ENCODE results near the gene DTNBP1. TPM values are rescaled to one million over a fixed set of nuclear protein-coding genes. Genes with fewer than 3 reads are reported as not detected.

DTNBP1 gene
- total and polyA plus RNA-seq, 2 of the 13 experiments (the other 11 are each of a cell fraction or from before 2014, with no cell fraction given) = 6.6 to 19.1 TPM

- H3K27ac ChIP-seq (ENCODE audit: extremely low read length, insufficient read depth, low read length) = no peak overlapping the region
- H3K9me3 ChIP-seq (ENCODE audit: low read length) = no peaks in the 10 kb centered on the region
- H3K4me1 ChIP-seq (ENCODE audit: insufficient read depth, low read length) = peaks cover 5% of the 10 kb centered on the region; the same call in 1 of the 2 replicates
- CTCF ChIA-PET (ENCODE audit: low intra/inter-chr PET ratio, low total read pairs) = no interaction called here
- intact Hi-C loops (cut with micrococcal nuclease; ENCODE audit: unreplicated experiment) = no loop called here
- no peaks in the 10 kb centered on the region for H3K79me2 ChIP-seq (ENCODE audit: insufficient read depth, low read length)
- FAIRE-seq (no peak), DNase-seq (ENCODE audit: low spot score) (no peak), ATAC-seq (no peak)
- no TSS peak for BruUV-seq (replicated peaks)
- H3K27me3 ChIP-seq (ENCODE audit: control insufficient read depth in 1 of 2, insufficient read depth in 2 of 2, low read length in 2 of 2) = no peaks in the 10 kb centered on the region
- H4K20me1 ChIP-seq (ENCODE audit: insufficient read depth, low read length) = no peaks in the 10 kb centered on the region
- 94% methylated on average over 5 of the region's 5 CpGs for WGBS (ENCODE audit: low lambda C conversion rate)
- no peak overlapping the region for H3K4me3 ChIP-seq (replicated peaks in 1 of 3; ENCODE audit: insufficient read depth in 1 of 3, low read depth in 2 of 3, low read length in 3 of 3)
- no peak overlapping the region for H3K9ac ChIP-seq (ENCODE audit: insufficient read depth, low read depth, low read length)
- no peaks in the 10 kb centered on the region for H3K36me3 ChIP-seq (replicated peaks in 1 of 2; ENCODE audit: control insufficient read depth in 1 of 2, insufficient read depth in 2 of 2, low read length in 2 of 2)
- H3K4me2 ChIP-seq (ENCODE audit: low read depth, low read length) = no peak overlapping the region
- no peak for TF ChIP-seq ZFP1 (CRISPR knock-in tag; IDR thresholded peaks at IDR 0.05)
- no peak for TF ChIP-seq ZNF263 (CRISPR knock-in tag; IDR thresholded peaks at IDR 0.05)
- no peak for TF ChIP-seq MTF1 (CRISPR knock-in tag; IDR thresholded peaks at IDR 0.05)
- TF ChIP-seq ZNF580 (CRISPR knock-in tag; IDR thresholded peaks at IDR 0.05; ENCODE audit: borderline replicate concordance, low read depth) = no peak
- TF ChIP-seq ZNF639 (CRISPR knock-in tag; conservative IDR thresholded peaks at IDR 0.05) = no peak
- TF ChIP-seq ZNF773 (CRISPR knock-in tag; IDR thresholded peaks at IDR 0.05; ENCODE audit: borderline replicate concordance) = no peak
- no peak for TF ChIP-seq ZNF143 (CRISPR knock-in tag; IDR thresholded peaks at IDR 0.05)
- no peak for TF ChIP-seq BRCA1 (CRISPR knock-in tag; IDR thresholded peaks at IDR 0.05)
- no peak for TF ChIP-seq GLMP (CRISPR knock-in tag; IDR thresholded peaks at IDR 0.05; ENCODE audit: borderline replicate concordance)
- no peak for TF ChIP-seq ZNF180 (CRISPR knock-in tag; IDR thresholded peaks at IDR 0.05; ENCODE audit: borderline replicate concordance, low read depth)
- TF ChIP-seq AHR (CRISPR knock-in tag; IDR thresholded peaks at IDR 0.05) = no peak
- TF ChIP-seq NR2F1 (CRISPR knock-in tag; IDR thresholded peaks at IDR 0.05) = no peak
- TF ChIP-seq SMYD3 (CRISPR knock-in tag; IDR thresholded peaks at IDR 0.05) = no peak
- TF ChIP-seq ZNF432 (CRISPR knock-in tag; IDR thresholded peaks at IDR 0.05; ENCODE audit: borderline replicate concordance) = no peak
- TF ChIP-seq, protein P1, sequence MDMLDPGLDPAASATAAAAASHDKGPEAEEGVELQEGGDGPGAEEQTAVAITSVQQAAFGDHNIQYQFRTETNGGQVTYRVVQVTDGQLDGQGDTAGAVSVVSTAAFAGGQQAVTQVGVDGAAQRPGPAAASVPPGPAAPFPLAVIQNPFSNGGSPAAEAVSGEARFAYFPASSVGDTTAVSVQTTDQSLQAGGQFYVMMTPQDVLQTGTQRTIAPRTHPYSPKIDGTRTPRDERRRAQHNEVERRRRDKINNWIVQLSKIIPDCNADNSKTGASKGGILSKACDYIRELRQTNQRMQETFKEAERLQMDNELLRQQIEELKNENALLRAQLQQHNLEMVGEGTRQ (IDR thresholded peaks at IDR 0.05; ENCODE audit: low read depth, low read length) = no peak
- TF ChIP-seq, protein P1 (CRISPR knock-in tag; IDR thresholded peaks at IDR 0.05; ENCODE audit: borderline replicate concordance) = no peak
- TF ChIP-seq REXO4 (CRISPR knock-in tag; IDR thresholded peaks at IDR 0.05; ENCODE audit: borderline replicate concordance) = no peak
- TF ChIP-seq TFDP1 (CRISPR knock-in tag; IDR thresholded peaks at IDR 0.05; ENCODE audit: borderline replicate concordance) = no peak
- H2AFZ ChIP-seq (ENCODE audit: low read length) = no peak overlapping the region
- in situ Hi-C loops (cut with HindIII; ENCODE audit: extremely low pct_ligation_motif_present, low pct_unique_long_range_greater_than_20kb) = no loop called here
- POLR2A ChIA-PET = no interaction called here
Measured at GRCh38 chr6:15572296-15573016, 90.4 kb downstream of the DTNBP1 start.

Measured in HepG2 (cell line).